GM12864 (cell line): ENCODE measurements around the gene DPT.

Experiments used
- DNase-seq: peaks from one replicate; pipeline ENCODE4 v3.0.0-alpha.2; 2011; ENCODE audit warnings: low read depth
- H3K4me3 ChIP-seq: 2 replicates; pipeline ENCODE4 v1.5.1; 2011; ENCODE audit warnings: mild to moderate bottlenecking, low read depth, low read length, control low read depth
- CTCF ChIP-seq: IDR thresholded peaks from 2 replicates; pipeline ENCODE4 v1.5.1; 2011; ENCODE audit warnings: low read depth, mild to moderate bottlenecking, moderate library complexity, low read length, control low read depth, inconsistent platforms; ENCODE audit errors: missing control alignments

DPT gene

GRCh38 chr1:168719306-168720111 is 9.5 kb downstream of the DPT start:
- DNase-seq = no peak
- no peak overlapping the region for H3K4me3 ChIP-seq
- no peak for TF ChIP-seq CTCF

GRCh38 chr1:168717906-168718891 is 10.8 kb downstream of the DPT start:
- H3K4me3 ChIP-seq = no peak overlapping the region
- DNase-seq = no peak
- no peak for TF ChIP-seq CTCF

- H3K4me3 ChIP-seq = no peak overlapping the region
- TF ChIP-seq CTCF = no peak
- DNase-seq = no peak
These were observed 15.0 kb downstream of the DPT start for GRCh38 chr1:168714012-168714411.

- H3K4me3 ChIP-seq = no peak overlapping the region
- DNase-seq = no peak
- TF ChIP-seq CTCF = no peak
These were observed 19.3 kb downstream of the DPT start for GRCh38 chr1:168709405-168710363.

GRCh38 chr1:168708698-168709404 is 20.2 kb downstream of the DPT start:
- H3K4me3 ChIP-seq = no peak overlapping the region
- TF ChIP-seq CTCF = no peak
- no peak for DNase-seq
